ENCODE data around the gene TENM4. TPM values are rescaled to one million over a fixed set of nuclear protein-coding genes. Genes with fewer than 3 reads are reported as not detected.

TENM4 gene
- polyA plus RNA-seq, 3 donors, result 0.31 to 1.7 TPM; not detected in 1

- Histone ChIP-seq H3K9me3 (replicated peaks in 1 of 2; ENCODE audit: control insufficient read depth in 1 of 2, insufficient read depth in 1 of 2, low read length in 2 of 2) (peaks cover 3 to 8% of the 10 kb centered on the region in 2 donors), H3K36me3 (replicated peaks in 1 of 2; ENCODE audit: control insufficient read depth in 1 of 2, insufficient read depth in 2 of 2, low read length in 2 of 2) (no peaks in the 10 kb centered on the region), H3K27ac (ENCODE audit: low read depth in 1 of 2, low read length in 2 of 2) (no peak overlapping the region), H2AFZ (ENCODE audit: insufficient read depth, low read depth, low read length, poor library complexity, severe bottlenecking) (no peak overlapping the region), H3K4me3 (replicated peaks in 1 of 3; ENCODE audit: low read depth in 2 of 3, low read length in 3 of 3) (no peak overlapping the region), H3K79me2 (ENCODE audit: insufficient read depth, low read length) (no peaks in the 10 kb centered on the region), H3K4me2 (replicated peaks; ENCODE audit: extremely low read depth, low read length, poor library complexity, severe bottlenecking) (no peak overlapping the region), H3K27me3 (ENCODE audit: control insufficient read depth in 2 of 2, insufficient read depth in 2 of 2, low read length in 2 of 2) (peaks cover 0 to 16% of the 10 kb centered on the region in 2 donors), H3K4me1 (ENCODE audit: control insufficient read depth in 1 of 2, insufficient read depth in 2 of 2, low read length in 2 of 2) (peaks cover 16 to 22% of the 10 kb centered on the region in 2 donors), H4K20me1 (ENCODE audit: insufficient read depth, low read length) (no peaks in the 10 kb centered on the region), H3K9ac (ENCODE audit: insufficient read depth, low read length, poor library complexity, severe bottlenecking) (no peak overlapping the region)
- 60% methylated on average over 1 of the region's 3 CpGs for WGBS (ENCODE audit: insufficient coverage)
- Mint-ChIP-seq H3K9me3 (peaks cover 0 to 16% (median 11%) of the 10 kb centered on the region in 7 donors), H3K4me3 (no peak overlapping the region), H3K36me3 (no peaks in the 10 kb centered on the region), H3K27ac (no peak overlapping the region), H3K27me3 (ENCODE audit: low read depth in 3 of 3) (peaks cover 4 to 12% (median 5%) of the 10 kb centered on the region in 3 donors), H3K4me1 (peaks cover 14% of the 10 kb centered on the region)
- DNase-seq, result no peak
- TF ChIP-seq CTCF (IDR thresholded peaks at IDR 0.05), result no peak
- intact Hi-C loops (cut with micrococcal nuclease), result no loop called here
Measured at GRCh38 chr11:79186669-79187068, 254.2 kb downstream of the TENM4 start.

DNA sequence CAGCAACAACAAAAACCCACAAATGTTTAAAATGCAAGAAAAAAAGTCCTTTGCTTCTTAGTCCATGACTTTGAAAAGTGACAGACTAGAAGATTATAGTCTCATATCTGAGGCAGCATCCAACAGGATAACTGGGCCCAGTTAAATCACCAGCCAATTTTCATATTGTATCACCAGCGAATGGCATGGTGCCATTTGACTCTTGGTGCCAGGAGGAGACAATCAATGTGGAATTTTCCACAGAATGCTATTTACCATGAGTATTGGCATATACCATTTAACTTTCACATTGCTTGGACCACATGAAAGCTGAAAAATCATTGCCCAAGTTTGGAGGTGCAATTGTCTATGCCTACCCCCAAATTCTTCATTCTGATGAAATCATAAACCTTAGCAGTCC is 255.5 kb downstream of the TENM4 start:
- Histone ChIP-seq H2AFZ (ENCODE audit: insufficient read depth, low read depth, low read length, poor library complexity, severe bottlenecking) (no peak overlapping the region), H3K4me2 (replicated peaks; ENCODE audit: extremely low read depth, low read length, poor library complexity, severe bottlenecking) (no peak overlapping the region), H3K79me2 (ENCODE audit: insufficient read depth, low read length) (no peaks in the 10 kb centered on the region), H3K9ac (ENCODE audit: insufficient read depth, low read length, poor library complexity, severe bottlenecking) (no peak overlapping the region), H3K27me3 (ENCODE audit: control insufficient read depth in 2 of 2, insufficient read depth in 2 of 2, low read length in 2 of 2) (peaks cover 0 to 16% of the 10 kb centered on the region in 2 donors), H3K9me3 (replicated peaks in 1 of 2; ENCODE audit: control insufficient read depth in 1 of 2, insufficient read depth in 1 of 2, low read length in 2 of 2) (peaks cover 3 to 8% of the 10 kb centered on the region in 2 donors), H3K27ac (ENCODE audit: low read depth in 1 of 2, low read length in 2 of 2) (no peak overlapping the region), H4K20me1 (ENCODE audit: insufficient read depth, low read length) (no peaks in the 10 kb centered on the region), H3K4me1 (ENCODE audit: control insufficient read depth in 1 of 2, insufficient read depth in 2 of 2, low read length in 2 of 2) (peaks cover 16 to 21% of the 10 kb centered on the region in 2 donors), H3K36me3 (replicated peaks in 1 of 2; ENCODE audit: control insufficient read depth in 1 of 2, insufficient read depth in 2 of 2, low read length in 2 of 2) (no peaks in the 10 kb centered on the region), H3K4me3 (replicated peaks in 1 of 3; ENCODE audit: low read depth in 2 of 3, low read length in 3 of 3) (no peak overlapping the region)
- no peak for TF ChIP-seq CTCF (IDR thresholded peaks at IDR 0.05)
- intact Hi-C loops (cut with micrococcal nuclease), result no loop called here
- Mint-ChIP-seq H3K4me1 (peaks cover 14% of the 10 kb centered on the region), H3K4me3 (no peak overlapping the region), H3K9me3 (peaks cover 0 to 16% (median 9%) of the 10 kb centered on the region in 7 donors), H3K36me3 (no peaks in the 10 kb centered on the region), H3K27me3 (ENCODE audit: low read depth in 3 of 3) (peaks cover 4 to 15% (median 8%) of the 10 kb centered on the region in 3 donors), H3K27ac (no peak overlapping the region)
- whole genome bisulfite sequencing (ENCODE audit: insufficient coverage), result no CpG with 5 or more reads among the region's 1 CpG
- no peak for DNase-seq

Data from CD14-positive monocyte (primary cell).